CD8-positive, alpha-beta memory T cell (primary cell): ENCODE results near the gene CMC2. TPM values are rescaled to one million over a fixed set of nuclear protein-coding genes. Genes with fewer than 3 reads are reported as not detected.
A peak's percentile ranks its signal among the peaks of the same experiment; 100 is the strongest.

Source experiments
- CTCF ChIA-PET: fragments of 350-600 bp; sonication (Branson Sonifier 250); formaldehyde crosslinking; loops from one replicate; lab custom pipeline; 2021; ENCODE audit warnings: antibody characterized with exemption; lab: Charles Lee
- POLR2A ChIA-PET: fragments of 350-600 bp; sonication (Branson Sonifier 250); formaldehyde crosslinking; loops from one replicate; lab custom pipeline; 2021; ENCODE audit warnings: antibody characterized with exemption; lab: Charles Lee
- DNase-seq, 5 donors: peaks; one replicate each; pipeline versions ENCODE4 v3.0.0 to v3.0.0-alpha.2; 2020 to 2022; ENCODE audit warnings: mixed read lengths in 1 of 5
- H3K27ac ChIP-seq: one replicate; pipeline ENCODE4 v1.7.0; 2013; ENCODE audit warnings: low read depth, mild to moderate bottlenecking, low read length, moderate library complexity
- H3K27me3 ChIP-seq: 2 replicates; pipeline ENCODE4 v1.7.0; 2013; ENCODE audit warnings: low read length, mild to moderate bottlenecking; ENCODE audit not compliant: insufficient read depth, poor library complexity, severe bottlenecking
- H3K36me3 ChIP-seq: 2 replicates; pipeline ENCODE4 v1.7.0; 2013; ENCODE audit warnings: mild to moderate bottlenecking, low read length, moderate library complexity; ENCODE audit not compliant: insufficient read depth
- H3K4me1 ChIP-seq: 2 replicates; pipeline ENCODE4 v1.7.0; 2013; ENCODE audit warnings: mild to moderate bottlenecking, low read length, moderate library complexity; ENCODE audit not compliant: insufficient read depth
- H3K4me3 ChIP-seq: 2 replicates; pipeline ENCODE4 v1.7.0; 2013; ENCODE audit warnings: mild to moderate bottlenecking, low read length
- H3K9me3 ChIP-seq: 2 replicates; pipeline ENCODE4 v1.7.0; 2013; ENCODE audit warnings: mild to moderate bottlenecking, low read length
- H3K27ac Mint-ChIP-seq, 8 donors: one replicate each; pipeline ENCODE4 v1.8.0; 2020 to 2021; ENCODE audit warnings: mixed read lengths in 8 of 8, mild to moderate bottlenecking in 6 of 8, inconsistent platforms in 3 of 8, moderate library complexity in 3 of 8
- H3K27me3 Mint-ChIP-seq, 2 donors: one replicate each; pipeline ENCODE4 v1.8.0; 2020 to 2021; ENCODE audit warnings: mixed read lengths in 2 of 2, mild to moderate bottlenecking in 1 of 2, moderate library complexity in 1 of 2
- H3K36me3 Mint-ChIP-seq, 3 donors: one replicate each; pipeline ENCODE4 v1.8.0; 2020 to 2021; ENCODE audit warnings: mixed read lengths in 3 of 3, inconsistent platforms in 1 of 3, mild to moderate bottlenecking in 1 of 3
- H3K4me1 Mint-ChIP-seq, 3 donors: one replicate each; pipeline ENCODE4 v1.8.0; 2020 to 2021; ENCODE audit warnings: mixed read lengths in 3 of 3, inconsistent platforms in 1 of 3, mild to moderate bottlenecking in 1 of 3
- H3K4me3 Mint-ChIP-seq, 7 donors: one replicate each; pipeline ENCODE4 v1.8.0; 2020 to 2021; ENCODE audit warnings: mixed read lengths in 7 of 7, mild to moderate bottlenecking in 6 of 7, moderate library complexity in 4 of 7, inconsistent platforms in 2 of 7
- H3K9me3 Mint-ChIP-seq, 5 donors: one replicate each; pipeline ENCODE4 v1.8.0; 2020 to 2022; ENCODE audit warnings: mixed read lengths in 5 of 5, mild to moderate bottlenecking in 3 of 5, moderate library complexity in 2 of 5, inconsistent platforms in 1 of 5
- polyA plus RNA-seq: library from polyadenylated mRNA; unstranded; fragments of 300-500 nt; fragmentation: Illumina TruSeq; gene quantifications from one replicate; pipeline ENCODE4 v1.2.3, GENCODE V29; 2021
- total RNA-seq, 2 experiments: library from RNA; stranded (reverse); gene quantifications; one replicate each; pipeline ENCODE4 v1.2.3, GENCODE V29; 2021

CMC2 gene
- total and polyA plus RNA-seq, 3 experiments from 2014 or later: 125 to 135 (median 126) TPM

DNA sequence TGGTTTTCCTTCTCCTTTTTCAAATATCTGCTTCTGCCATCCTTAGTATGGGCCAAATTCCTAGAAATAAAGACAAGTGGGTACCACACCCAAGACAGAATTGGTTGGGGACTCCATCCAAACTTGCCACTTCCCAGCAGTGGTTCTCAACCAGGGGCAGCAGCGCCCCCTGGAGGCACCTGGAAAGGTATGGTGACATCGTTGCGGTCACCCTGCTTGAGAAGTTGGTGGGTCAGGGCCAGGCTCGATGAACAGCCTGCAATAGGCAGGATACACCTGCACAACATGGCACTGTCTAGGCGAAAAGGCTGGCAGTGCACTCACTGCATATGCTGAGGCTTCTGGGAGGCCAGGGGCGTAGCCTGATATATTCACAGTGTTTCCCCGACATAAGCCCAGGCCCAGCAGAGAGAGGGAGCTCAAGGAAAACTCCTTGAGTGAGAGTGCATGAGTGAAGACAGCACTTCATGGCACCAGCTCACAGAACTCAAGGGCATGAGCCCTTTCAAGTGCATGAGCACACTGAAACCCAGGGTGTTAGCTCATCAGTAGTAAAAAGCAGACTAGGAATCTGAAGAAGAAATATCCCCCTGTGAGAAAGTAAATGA is 57.7 kb downstream of the CMC2 start:
- H3K9me3 ChIP-seq: no peaks in the 10 kb centered on the region
- no peak overlapping the region for H3K27ac ChIP-seq
- Mint-ChIP-seq H3K4me3 (no peak overlapping the region), H3K27me3 (peaks cover 3 to 15% of the 10 kb centered on the region in 2 donors), H3K9me3 (peaks cover 0 to 7% (median 3%) of the 10 kb centered on the region in 5 donors), H3K36me3 (peaks cover 0 to 8% (median 0%) of the 10 kb centered on the region in 3 donors), H3K4me1 (no peaks in the 10 kb centered on the region), H3K27ac (no peak overlapping the region)
- CTCF ChIA-PET: interaction anchor here (0.7 kb wide), 1 partner anchor 8 kb away, joined by 3 read pairs; no protein-coding TSS in a partner anchor
- peak in 1 of 5 donors; percentile 5 for DNase-seq
- H3K4me1 ChIP-seq: no peaks in the 10 kb centered on the region
- H3K36me3 ChIP-seq: no peaks in the 10 kb centered on the region
- POLR2A ChIA-PET: no interaction called here
- no peaks in the 10 kb centered on the region for H3K27me3 ChIP-seq
- H3K4me3 ChIP-seq: no peak overlapping the region

- H3K27me3 ChIP-seq: no peaks in the 10 kb centered on the region
- no peak overlapping the region for H3K27ac ChIP-seq
- Mint-ChIP-seq H3K27me3 (peaks cover 3 to 15% of the 10 kb centered on the region in 2 donors), H3K27ac (no peak overlapping the region), H3K4me3 (no peak overlapping the region), H3K9me3 (peaks cover 0 to 7% (median 4%) of the 10 kb centered on the region in 5 donors), H3K36me3 (peaks cover 0 to 8% (median 1%) of the 10 kb centered on the region in 3 donors), H3K4me1 (no peaks in the 10 kb centered on the region)
- no peak overlapping the region for H3K4me3 ChIP-seq
- no peaks in the 10 kb centered on the region for H3K4me1 ChIP-seq
- CTCF ChIA-PET: no interaction called here
- no peaks in the 10 kb centered on the region for H3K9me3 ChIP-seq
- DNase-seq: no peak
- POLR2A ChIA-PET: no interaction called here
- no peaks in the 10 kb centered on the region for H3K36me3 ChIP-seq
Measured at GRCh38 chr16:80947708-80948625, 58.7 kb downstream of the CMC2 start.

- Mint-ChIP-seq H3K27me3 (peaks cover 3 to 15% of the 10 kb centered on the region in 2 donors), H3K9me3 (peaks cover 0 to 6% (median 4%) of the 10 kb centered on the region in 5 donors)
Measured at GRCh38 chr16:80947239-80947638, 59.4 kb downstream of the CMC2 start.

DNA sequence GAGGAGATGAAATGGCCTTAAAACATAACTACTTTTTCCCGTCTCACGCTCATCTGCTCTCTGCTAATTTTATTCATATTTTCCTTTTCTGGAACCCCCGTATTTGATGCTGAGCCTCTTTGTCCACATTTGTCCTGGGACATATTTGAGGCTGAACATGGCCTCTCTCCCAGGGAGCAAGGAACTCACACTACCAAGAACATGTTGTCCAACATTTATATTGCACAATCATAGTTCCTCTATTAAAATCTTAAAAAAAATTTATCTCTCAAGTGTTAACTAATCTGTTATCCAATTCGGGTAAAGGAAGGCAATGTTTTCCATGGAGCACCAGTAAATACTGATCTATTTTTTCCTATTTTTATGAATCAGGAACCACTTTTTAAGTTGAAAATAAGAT is 60.2 kb downstream of the CMC2 start:
- Histone ChIP-seq H3K9me3 (no peaks in the 10 kb centered on the region), H3K4me1 (no peaks in the 10 kb centered on the region), H3K4me3 (no peak overlapping the region), H3K27ac (no peak overlapping the region), H3K36me3 (no peaks in the 10 kb centered on the region), H3K27me3 (no peaks in the 10 kb centered on the region)
- peaks cover 3 to 15% of the 10 kb centered on the region in 2 donors for H3K27me3 Mint-ChIP-seq
- ChIA-PET CTCF (no interaction called here), POLR2A (no interaction called here)
- peaks cover 0 to 3% (median 1%) of the 10 kb centered on the region in 3 donors for H3K36me3 Mint-ChIP-seq
- no peak overlapping the region for H3K4me3 Mint-ChIP-seq
- peaks cover 0 to 3% (median 2%) of the 10 kb centered on the region in 5 donors for H3K9me3 Mint-ChIP-seq
- H3K27ac Mint-ChIP-seq: no peak overlapping the region
- H3K4me1 Mint-ChIP-seq: no peaks in the 10 kb centered on the region
- no peak for DNase-seq

More at GRCh38 chr16:80947239-80947638, 59.4 kb downstream of the CMC2 start:
- H3K4me1 Mint-ChIP-seq: no peaks in the 10 kb centered on the region
- no peak overlapping the region for H3K27ac ChIP-seq
- no peak overlapping the region for H3K4me3 Mint-ChIP-seq
- DNase-seq: no peak
- no peaks in the 10 kb centered on the region for H3K36me3 ChIP-seq
- no peaks in the 10 kb centered on the region for H3K4me1 ChIP-seq
- peaks cover 0 to 8% (median 1%) of the 10 kb centered on the region in 3 donors for H3K36me3 Mint-ChIP-seq
- ChIA-PET CTCF (no interaction called here), POLR2A (no interaction called here)
- H3K27me3 ChIP-seq: no peaks in the 10 kb centered on the region
- H3K27ac Mint-ChIP-seq: no peak overlapping the region
- H3K4me3 ChIP-seq: no peak overlapping the region
- H3K9me3 ChIP-seq: no peaks in the 10 kb centered on the region

DNA sequence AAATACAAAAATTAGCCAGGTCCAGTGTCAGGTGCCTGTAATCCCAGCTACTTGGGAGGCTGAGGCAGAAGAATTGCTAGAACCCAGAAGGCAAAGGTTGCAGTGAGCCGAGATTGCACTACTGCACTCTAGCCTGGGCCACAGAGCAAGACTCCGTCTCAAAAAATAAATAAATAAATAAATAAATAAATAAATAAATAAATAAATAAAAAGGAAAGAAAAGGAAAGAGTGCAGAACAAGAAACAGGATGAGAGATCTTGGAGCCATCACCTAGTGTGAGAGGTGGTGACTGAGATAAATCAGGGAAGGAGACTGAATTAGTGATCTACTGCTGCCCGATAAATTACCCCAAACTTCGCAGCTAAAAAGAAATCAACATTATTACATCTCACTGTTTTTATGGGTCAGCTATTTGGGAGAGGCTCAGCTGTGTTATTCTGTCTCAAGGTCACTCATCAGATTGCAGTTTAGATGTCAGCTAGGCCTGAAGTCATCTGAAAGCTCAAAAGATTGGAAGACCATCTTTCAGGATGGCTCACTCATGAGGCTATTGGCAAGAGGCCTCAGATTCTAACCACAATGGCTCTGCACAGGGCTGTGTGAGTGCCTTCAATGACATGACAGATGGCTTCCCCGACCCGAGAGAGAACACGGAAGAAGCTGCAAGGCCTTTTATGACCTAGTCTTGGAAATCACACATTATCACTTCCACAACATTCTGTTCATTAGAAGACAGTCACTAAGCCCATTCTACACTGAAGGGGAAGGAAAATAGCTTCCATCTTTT is 66.4 kb downstream of the CMC2 start:
- Mint-ChIP-seq H3K27ac (no peak overlapping the region), H3K4me1 (no peaks in the 10 kb centered on the region), H3K4me3 (no peak overlapping the region), H3K36me3 (peaks cover 0 to 1% (median 0%) of the 10 kb centered on the region in 3 donors), H3K9me3 (peaks cover 0 to 2% (median 0%) of the 10 kb centered on the region in 5 donors), H3K27me3 (peaks cover 5 to 11% of the 10 kb centered on the region in 2 donors)
- no peak overlapping the region for H3K27ac ChIP-seq
- ChIA-PET POLR2A (no interaction called here), CTCF (interaction anchor here (0.6 to 1.2 kb wide), 2 partner anchors 9 to 42 kb away, joined by 3 read pairs; no protein-coding TSS in a partner anchor)
- DNase-seq: no peak
- no peak overlapping the region for H3K4me3 ChIP-seq
- H3K4me1 ChIP-seq: no peaks in the 10 kb centered on the region
- no peaks in the 10 kb centered on the region for H3K9me3 ChIP-seq
- H3K36me3 ChIP-seq: no peaks in the 10 kb centered on the region
- H3K27me3 ChIP-seq: peaks cover 3% of the 10 kb centered on the region

DNA sequence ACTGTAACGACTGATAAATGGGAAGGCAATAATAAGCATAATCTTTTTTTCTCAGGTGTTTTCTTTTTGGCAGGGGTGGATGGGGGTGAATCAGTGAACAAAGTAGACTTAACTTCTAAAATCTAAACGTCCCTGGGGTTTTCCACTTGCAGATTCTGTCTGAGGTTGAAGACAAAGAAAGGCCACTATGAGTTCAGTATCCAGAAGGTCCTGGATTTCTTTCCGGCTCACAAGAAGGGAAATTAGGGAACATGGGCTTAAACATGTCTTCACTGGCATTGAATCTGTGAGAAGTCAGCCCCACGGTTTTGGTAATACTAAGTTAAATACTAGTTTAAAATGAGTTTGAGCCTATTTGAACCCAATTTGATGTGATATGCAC is 67.8 kb downstream of the CMC2 start:
- H3K9me3 Mint-ChIP-seq: peaks cover 0 to 2% (median 0%) of the 10 kb centered on the region in 5 donors
- Histone ChIP-seq H3K27me3 (peaks cover 5% of the 10 kb centered on the region), H3K36me3 (no peaks in the 10 kb centered on the region), H3K9me3 (no peaks in the 10 kb centered on the region), H3K4me3 (no peak overlapping the region), H3K27ac (no peak overlapping the region), H3K4me1 (no peaks in the 10 kb centered on the region)
- peaks cover 13 to 22% of the 10 kb centered on the region in 2 donors for H3K27me3 Mint-ChIP-seq
- no peak overlapping the region for H3K4me3 Mint-ChIP-seq
- ChIA-PET CTCF (no interaction called here), POLR2A (no interaction called here)
- H3K36me3 Mint-ChIP-seq: peaks cover 0 to 1% (median 0%) of the 10 kb centered on the region in 3 donors
- DNase-seq: no peak
- H3K27ac Mint-ChIP-seq: no peak overlapping the region
- H3K4me1 Mint-ChIP-seq: no peaks in the 10 kb centered on the region

GRCh38 chr16:80938004-80938878 is 68.4 kb downstream of the CMC2 start:
- Mint-ChIP-seq H3K4me1 (peaks cover 0 to 3% (median 2%) of the 10 kb centered on the region in 3 donors), H3K4me3 (no peak overlapping the region), H3K27me3 (peaks cover 19 to 29% of the 10 kb centered on the region in 2 donors), H3K27ac (no peak overlapping the region), H3K36me3 (no peaks in the 10 kb centered on the region), H3K9me3 (peaks cover 0 to 2% (median 0%) of the 10 kb centered on the region in 5 donors)
- H3K4me3 ChIP-seq: no peak overlapping the region
- H3K9me3 ChIP-seq: no peaks in the 10 kb centered on the region
- ChIA-PET POLR2A (no interaction called here), CTCF (no interaction called here)
- no peaks in the 10 kb centered on the region for H3K4me1 ChIP-seq
- no peak overlapping the region for H3K27ac ChIP-seq
- peaks cover 7% of the 10 kb centered on the region for H3K27me3 ChIP-seq
- no peaks in the 10 kb centered on the region for H3K36me3 ChIP-seq
- DNase-seq: no peak
